GDM1 (cell line): Measurements from ENCODE around the gene MEGF11.

Experiments used
- DNase-seq: peaks from one replicate; lab custom pipeline; 2025; lab: John Stamatoyannopoulos, UW

The MEGF11 gene

DNA sequence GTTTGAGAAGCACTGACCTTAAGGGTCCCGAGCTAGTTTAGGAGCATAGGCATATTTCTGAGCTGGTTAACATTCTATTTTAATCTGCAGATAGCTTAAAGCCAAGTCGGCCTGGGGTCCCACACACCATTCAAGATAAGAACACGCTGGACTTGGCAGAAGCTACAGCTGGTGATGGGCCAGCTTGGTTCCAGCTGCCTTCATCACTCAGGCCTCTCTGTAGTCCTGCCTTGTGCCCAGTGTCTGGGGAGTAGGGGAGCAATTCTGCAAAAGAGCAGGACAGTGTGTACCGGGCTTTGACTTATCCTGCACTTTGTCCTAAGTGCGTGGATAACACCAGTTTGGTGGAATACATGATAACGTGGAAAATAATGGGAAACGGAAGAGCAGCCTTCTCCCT lies 164.5 kb downstream of the MEGF11 start:
- DNase-seq: no peak

DNA sequence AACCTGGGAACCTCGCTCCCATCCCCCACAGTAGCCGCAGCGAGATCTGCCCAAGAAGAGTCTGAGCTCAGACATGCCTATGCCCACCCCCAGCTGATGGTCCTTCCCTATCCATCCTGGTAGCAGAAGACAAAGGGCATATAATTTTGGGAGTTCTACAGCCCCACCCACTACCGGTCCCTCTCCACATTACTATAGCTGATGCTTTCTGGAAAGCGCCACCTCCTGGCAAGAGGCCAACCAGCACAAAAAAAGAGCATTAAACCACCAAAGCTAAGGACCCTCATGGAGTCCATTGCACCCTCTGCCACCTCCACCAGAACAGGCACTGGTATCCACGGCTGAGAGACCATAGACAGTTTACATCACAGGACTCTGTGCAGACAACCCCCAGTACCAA lies 168.4 kb downstream of the MEGF11 start:
- DNase-seq: no peak

DNA sequence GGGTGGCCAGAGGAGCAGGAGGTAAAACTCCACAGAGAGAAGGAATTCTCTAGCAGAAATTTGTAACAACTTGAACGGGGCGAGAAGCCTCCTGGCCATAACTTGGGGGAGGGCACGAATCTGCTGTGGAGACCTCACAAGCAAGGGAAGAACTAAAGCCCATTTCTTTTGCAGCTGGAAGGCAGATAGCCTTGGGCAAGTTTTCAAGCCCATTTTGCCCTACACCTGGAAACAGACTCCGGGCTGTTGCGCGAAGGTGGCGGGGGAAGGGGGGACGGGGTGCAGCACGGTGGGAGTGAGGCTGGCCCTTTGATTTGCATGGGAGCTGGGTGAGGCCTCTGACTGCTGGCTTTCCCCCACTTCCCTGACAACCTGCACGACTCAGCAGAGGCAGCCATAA lies 168.8 kb downstream of the MEGF11 start:
- no peak for DNase-seq

DNA sequence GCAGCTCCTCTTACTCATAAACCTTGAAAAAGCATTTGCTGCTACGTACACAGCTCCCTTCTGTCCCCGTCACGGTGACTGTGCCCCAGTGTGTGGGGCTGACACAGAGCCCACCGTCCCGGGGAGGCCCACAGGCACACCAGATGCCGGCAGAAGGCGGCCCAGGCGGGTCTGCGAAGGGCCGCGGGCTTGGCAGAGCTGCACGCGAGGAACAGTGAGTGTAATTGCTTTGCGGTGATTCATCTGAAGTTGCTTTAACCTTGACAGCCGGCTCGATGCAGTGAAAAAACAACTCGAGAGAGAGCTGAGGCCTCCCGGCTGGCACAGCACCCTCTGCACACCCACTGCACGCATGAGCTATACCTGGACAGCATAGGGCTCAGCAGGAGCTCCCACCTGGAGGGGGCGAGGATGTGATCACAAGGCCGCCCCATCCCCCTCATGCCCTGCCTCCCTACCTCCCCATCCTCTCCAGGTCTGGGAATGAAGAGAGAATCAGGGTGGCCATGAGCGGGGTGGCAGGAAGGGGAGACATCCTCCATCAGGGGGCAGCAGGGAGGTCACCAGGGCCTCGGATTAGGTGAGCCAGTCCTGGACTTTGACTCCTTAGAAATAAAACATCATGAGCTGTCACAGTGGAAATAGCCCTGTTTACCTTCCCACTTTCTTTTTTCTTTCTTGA lies 172.7 kb downstream of the MEGF11 start:
- no peak for DNase-seq

DNA sequence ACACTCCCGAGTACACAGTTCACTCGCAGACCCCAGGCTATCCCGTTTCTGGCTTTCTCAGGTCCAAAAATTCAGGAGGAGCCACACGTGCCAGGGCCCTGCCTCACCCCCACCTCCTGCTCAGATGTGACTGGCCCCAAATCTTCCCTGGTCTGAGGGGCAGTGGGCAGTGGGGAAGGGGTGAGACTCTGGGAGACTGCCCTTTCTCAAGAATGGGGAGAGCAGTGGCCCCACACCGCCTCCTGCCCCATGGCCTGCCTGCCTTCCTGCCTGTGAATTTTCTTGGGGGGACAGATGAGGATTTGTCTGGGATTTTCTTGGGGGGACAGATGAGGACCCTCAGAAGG lies 174.6 kb downstream of the MEGF11 start:
- DNase-seq: no peak

DNA sequence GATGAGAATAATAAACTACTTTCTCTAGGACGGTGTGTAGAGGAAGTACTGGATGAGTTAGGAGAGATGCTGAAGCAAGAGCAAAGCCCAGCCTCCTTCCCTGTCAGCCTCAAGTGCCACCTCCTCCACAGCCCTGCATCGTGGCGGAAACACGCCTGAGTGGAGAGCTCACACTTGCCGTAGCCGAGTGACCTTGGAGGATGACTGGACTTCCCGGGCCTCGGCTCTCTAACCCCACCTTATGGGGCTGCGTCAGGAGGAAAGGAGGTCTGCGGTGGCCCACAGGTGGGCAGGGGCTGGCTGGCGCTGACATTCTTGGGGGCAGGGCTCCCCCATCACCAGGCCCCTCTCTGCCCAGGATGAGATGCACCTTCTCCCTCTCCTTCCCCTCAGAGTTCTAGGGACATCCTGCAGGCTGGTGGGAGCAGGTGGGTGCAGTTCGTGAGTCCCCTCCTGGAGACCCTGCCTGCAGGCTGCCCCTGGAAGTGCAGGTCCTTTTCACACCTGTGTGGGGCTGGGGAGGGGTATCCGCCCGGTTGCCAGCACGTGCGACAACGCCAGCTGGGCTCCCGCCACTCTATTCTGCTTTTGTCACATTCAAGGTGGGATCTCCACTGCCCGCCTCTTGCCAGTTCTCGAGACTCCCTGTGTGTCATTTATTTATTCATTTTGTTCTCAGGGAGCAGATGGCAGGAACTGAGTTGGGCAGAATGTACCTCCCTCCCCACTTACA lies 175.2 kb downstream of the MEGF11 start:
- no peak for DNase-seq

DNA sequence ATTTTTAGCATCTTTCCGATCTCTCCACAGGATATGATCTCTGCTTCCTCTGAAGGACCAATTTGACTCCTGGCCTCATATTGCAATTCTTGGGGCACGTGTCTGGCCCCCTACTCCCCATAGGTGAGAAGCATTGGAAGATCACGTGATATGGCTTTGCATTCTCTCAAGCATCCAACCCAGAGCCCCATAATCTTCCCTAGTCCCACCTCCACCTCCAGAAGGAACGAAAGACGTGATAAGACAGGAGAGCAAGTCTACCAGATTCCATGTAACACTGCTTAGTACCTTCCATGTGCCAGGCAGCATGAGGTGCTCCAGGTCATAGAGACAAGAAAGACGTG lies 176.3 kb downstream of the MEGF11 start:
- DNase-seq: no peak

DNA sequence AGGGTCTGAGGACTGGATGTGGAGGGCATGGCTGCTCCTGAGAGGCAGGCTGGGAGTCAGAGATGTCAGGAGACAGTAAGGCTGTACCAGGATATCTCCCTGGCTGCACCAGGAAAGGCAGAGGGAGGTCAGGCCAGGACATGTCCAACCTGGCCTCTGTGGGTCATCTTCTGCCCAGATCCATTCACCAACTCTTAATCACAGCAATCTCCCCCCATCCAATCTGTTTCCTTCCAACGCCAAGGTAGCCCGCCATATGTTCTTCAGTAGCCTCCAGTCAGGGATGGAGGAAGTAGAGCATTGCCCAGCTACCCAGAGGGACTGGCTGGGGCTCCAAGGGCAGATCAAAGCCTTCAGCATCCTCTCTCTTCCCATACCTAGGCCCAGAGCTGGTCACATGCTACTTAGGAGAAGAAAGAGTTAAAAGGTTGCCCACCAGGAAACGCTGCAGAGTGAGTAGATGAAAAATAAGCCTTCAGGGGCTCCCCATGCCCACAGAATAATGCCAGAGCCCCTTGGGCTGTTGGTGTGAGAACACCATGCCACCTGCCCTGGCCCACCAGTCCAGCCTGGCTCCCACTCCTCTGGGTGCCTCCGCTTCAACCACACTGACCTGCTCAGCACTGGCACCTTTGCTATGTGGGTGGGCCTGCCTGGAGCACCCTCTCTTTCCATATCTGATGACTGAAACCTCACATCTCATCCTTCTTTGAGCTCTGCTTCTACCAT lies 176.8 kb downstream of the MEGF11 start:
- DNase-seq: no peak

DNA sequence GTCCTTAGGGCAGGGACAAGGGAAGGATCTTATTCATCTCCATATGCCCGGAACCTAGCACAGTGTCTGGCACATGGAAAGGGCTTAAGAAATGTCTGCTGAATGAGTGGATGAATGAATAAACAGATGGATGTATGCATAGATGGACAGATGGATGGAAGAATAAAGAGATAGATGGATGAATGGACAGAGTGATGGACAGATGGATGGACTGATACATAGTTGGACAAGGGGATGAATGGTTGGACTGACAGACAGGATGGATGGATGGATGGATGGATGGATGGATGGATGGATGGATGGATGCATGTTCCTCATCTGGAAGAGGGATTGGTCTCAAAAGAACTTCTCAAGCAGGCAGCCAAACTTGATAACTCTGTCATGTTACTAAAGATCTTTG lies 177.6 kb downstream of the MEGF11 start:
- no peak for DNase-seq

DNA sequence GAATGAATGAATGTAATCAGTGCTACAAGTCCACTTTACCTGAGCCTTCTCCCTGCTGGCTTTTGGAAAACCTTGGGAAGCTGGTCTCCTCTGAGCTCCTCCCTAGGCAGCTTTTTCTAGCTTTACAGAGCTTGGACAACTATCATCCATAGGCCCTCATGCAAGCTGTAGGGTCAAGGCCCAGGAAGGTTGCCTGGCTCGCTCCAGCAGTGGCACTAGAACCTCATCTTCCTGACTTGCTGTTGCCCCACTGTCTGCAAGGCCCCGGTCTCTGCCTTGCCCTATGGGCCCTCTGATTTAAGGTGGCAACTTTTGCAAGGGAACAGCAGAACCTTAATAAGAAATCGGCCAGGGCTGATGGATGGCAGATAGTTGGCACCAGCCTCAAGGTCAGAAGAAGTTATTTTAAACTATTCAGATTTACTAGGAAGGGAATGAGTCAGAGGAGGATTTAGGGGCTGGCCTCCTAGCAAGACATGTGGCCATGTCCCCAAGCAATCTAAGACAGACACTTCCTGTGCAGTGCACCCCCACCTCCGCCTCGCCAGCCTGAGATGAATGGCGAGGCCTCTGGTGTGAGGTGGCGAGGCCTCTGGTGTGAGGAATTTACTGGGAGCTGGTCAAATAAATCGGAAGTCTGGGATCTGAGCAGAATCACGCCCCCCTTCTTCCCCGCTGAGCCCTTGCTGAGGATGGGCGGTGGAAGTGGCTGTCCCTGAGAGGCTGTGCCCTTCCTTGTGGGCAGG lies 180.8 kb downstream of the MEGF11 start:
- no peak for DNase-seq

DNA sequence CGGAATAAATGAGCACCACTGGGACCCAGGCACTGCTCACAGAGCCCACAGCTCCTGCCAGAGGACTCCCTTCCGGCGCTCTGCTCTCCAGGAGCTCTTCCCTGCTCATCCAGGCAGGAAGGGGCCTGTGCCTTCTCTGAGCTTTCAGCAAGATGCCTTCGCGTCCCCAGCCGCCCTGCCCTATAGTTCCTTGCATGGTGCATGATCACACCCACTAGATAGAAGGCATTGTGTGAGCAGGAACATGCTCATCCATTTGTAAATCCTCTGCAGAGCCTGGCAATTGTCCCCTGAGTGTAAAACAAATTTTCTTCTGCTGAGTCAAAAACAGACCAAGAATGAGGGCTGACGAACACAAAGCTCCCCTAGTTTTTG lies 181.6 kb downstream of the MEGF11 start:
- no peak for DNase-seq

DNA sequence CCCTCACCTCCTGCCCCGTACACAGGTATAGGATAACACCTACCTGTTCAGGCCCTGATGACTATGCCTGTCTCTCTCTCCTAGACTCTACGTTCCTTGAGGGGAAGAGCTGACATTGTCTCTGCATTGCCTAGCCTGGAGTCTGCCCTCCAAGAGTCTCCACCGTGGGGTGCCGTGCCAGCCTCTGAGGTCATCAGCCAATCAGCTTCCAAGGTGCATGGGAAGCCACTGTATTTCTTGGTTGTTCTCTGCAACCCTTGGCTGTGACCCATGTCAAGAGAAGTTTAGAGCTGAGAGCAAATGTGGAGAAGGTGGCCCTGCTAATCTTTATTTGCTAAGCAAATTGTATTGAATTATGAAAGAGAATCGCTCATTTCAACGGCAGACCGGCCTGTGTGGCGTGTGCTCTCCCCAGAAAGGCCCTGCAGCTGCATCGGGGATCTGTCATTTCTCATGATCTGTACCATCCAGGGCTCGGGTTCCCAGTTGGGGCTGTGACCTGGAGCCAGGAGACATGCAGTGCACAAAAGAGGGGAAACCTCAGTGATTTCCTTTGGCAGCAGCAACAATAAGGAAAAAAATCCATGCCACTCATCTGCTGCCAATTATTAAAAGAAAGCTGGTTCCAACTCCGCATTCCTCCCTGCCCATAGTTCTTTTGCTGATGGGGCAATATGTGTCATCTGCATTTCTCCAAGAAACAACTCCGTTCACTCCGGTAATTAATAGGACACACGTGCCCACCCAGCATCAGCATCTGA lies 182.2 kb downstream of the MEGF11 start:
- DNase-seq: no peak

DNA sequence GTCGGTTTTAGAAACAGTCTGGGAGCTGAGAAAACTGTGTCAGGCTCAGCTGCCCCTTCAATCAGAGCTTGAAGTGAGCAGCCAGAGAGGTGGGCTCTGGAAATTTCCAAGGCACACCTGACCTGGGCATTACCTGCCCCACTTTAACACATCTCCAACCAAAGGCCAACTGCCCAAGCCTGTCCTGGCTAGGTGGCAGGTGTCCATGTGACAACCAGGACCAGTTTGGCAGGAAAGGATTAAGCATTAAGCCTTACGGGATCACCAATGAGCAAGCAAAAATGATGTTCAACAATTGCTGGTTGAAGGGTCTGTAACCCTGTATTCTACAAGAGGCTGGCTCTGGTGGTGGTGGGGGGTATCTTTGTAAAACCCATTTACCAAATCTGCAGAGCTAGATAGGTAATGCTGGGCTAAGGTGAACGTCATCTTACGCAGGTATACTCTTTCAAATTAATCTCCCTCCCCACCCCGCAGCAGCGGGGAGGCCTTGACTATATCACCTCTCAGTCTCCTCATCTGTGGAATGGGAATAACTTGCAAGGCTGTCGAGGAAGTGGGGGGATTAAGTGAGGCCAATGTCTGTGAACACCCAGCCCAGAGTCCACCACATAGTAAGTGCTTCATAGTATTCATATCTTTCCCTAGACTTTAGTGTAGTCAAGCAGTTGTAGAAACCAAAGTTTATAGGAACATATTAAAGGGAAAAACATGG lies 183.2 kb downstream of the MEGF11 start:
- DNase-seq: no peak

DNA sequence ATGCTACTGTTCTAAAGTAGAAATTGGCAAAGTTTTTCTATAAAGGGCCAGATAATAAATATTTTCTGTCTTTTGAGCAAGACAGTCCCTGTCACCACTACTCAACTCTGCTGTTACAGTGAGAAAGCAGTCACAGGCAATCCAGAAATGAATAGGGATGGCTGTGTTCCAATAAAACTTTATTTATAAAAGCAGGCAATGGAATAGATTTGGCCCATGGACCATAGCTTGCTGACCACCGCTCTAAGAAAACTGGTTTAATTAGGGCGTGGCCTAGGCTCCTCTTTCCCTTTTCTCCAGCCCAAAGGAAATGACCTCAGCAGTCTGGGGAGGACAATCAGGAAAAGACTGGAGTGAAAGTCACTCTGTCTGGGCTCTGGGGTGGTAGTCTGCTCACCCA lies 183.8 kb downstream of the MEGF11 start:
- DNase-seq: no peak

DNA sequence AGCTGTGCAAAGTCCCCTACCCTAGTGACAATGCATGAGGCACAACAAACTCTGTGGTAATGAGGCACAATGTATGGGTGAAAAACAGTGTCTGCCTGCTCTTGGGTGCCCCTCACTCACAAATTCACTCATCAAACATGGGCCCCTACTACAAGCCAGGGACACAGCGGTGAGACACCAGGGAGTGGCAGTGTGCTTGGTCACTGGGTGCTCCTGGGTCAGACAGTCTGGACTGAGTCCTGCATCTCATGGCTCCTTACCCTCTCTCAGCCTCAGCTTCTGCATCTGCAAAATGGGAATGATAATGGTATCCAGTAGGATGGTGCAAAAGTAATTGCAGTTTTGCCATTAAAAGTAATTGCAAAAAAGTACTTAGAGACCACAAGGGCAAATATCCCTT lies 184.7 kb downstream of the MEGF11 start:
- DNase-seq: no peak

DNA sequence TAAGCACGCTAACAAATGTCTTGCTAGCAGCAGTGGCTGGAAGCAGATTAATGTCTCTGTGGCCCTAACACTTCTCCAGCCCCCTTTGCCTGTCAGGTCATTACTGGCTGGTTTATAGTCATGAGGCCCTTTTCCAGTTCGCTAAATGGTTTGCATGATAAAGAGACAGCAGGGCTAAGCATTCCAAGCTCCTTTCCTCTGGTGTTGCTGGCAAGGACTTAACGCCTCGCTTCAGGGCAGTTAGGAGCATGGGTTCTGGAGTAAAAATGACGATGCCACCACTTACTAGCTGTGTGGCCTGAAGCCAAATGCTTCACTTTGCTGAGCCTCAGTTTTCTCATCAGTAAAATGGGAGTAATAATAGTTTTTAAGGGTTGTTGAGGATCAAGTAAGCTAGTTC lies 185.9 kb downstream of the MEGF11 start:
- DNase-seq: no peak

DNA sequence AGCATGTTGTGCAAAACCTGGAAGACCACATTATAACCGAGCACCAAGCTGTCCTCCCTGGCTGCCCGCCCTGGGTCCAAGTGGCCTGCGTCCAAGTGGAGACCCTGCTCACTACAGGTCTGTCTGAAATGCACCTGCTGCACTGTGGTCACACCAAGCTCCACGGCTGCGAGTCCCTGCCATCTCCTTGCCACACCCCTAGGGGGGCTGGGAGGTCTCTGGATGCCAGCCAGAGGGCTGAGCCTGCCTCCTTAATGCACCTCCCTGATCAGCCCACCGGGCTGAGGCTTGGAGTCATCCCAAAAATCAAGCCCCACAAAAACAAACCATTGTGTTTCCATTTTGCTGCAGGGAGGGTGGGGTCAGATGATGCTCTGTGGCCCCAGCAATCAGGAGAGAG lies 187.1 kb downstream of the MEGF11 start:
- DNase-seq: no peak

DNA sequence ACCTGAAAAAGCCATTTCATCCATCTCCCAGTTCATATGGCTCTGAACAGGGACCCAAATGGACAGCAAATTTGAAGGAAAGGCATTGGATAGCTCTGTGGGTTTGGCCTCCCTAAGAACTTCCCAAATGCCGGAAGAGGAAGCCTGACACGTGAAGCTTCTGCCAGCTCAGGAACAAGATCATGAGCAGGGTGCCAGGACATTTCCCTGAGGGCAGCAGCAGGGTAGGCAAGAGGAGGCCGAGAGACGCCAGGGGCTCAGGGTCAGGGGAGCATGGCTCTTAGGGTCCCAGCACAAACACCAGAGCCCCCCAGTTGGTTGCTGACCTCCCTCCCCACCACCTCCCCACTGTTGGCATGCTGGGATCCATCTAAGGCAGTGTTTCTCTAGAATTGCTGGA lies 187.5 kb downstream of the MEGF11 start:
- no peak for DNase-seq

DNA sequence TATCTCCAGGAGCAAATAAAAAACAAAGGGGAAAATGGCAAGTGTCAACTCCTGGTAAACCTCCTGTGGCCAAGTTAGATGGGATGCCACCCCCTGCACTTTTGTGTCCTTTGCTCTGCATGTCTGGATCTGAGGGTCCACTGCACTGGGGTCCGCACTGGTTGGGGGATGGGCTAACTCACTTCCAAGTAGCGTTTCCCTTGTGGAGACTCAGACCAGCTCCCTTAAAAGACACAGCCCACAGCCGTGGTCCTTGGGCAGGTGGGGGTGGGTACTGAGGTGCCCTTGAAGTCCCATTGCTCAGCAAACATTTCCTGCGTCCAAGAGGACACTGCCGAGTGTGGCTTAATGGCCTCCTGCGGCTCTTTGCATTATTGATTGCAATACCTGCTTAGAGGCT lies 188.2 kb downstream of the MEGF11 start:
- DNase-seq: no peak

DNA sequence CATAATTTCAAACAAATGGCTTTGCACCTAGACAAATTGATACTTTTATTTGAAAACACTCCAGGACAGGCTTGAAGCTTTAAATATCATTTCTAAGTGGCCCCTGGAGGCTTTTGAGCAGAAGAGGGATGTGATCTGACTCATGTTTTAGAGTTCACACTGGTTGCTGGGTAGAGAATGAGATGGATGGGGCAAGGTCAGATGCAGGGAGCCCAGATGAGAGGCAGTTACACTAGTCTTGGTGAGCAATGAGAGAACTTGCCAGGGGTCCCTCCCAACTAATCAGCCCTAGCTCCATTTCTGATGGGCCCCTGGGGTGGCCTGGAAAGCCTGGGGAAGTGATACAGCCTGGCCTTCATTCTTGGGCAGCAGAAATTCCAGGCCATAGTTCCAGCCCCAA lies 190.4 kb downstream of the MEGF11 start:
- no peak for DNase-seq

DNA sequence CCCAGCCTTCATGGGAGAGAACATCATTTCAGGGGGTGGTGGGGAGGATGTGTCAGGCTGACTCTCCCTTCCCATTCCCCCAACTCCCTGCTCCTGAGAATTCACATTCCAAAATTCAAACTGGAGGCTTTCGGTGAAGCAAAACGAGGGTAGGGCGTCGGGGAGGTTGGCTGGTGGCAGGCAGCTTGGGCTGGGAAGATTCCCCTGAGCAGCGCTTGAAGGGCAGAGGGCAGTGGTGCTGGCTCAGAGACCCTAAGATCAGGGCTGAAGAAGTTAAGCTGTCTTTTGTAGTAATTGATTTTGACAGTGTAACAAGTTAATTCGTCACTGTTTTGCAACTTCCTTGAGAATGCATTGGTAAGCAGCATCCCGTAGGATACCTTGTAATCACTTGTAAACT lies 196.5 kb downstream of the MEGF11 start:
- DNase-seq: no peak

DNA sequence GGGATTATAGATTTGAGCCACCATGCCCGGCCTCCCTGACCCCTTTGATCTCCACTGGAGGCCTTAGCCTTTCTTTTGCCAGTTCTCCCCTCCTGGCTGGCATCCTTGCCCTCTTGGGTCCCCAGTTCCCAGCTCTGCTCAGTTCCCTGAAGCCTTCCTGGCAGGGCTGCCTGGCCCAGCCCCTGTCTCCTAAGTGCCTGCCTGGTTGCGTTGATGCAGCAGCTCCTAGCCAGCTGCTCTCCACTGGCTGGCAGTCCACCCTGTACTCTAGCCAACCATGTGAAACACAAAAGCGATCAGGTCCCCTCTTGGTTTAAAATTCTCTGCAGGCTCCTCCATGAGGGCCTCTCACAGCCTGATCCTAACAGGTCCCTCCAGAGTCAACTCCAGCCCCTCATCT lies 199.6 kb downstream of the MEGF11 start:
- DNase-seq: no peak
